Colonic mucosa (tissue), 4 donors: ENCODE results near the gene CDCA4. TPM values are rescaled to one million over a fixed set of nuclear protein-coding genes. Genes with fewer than 3 reads are reported as not detected.

Experiments
- DNase-seq: peaks from one replicate; pipeline ENCODE4 v3.0.0-alpha.2; 2020
- H3K27ac ChIP-seq: fragments of 200-600 bp; one replicate; pipeline ENCODE4 v1.8.0; 2021
- H3K27me3 ChIP-seq: fragments of 200-600 bp; one replicate; pipeline ENCODE4 v1.8.0; 2021
- H3K36me3 ChIP-seq: fragments of 200-600 bp; one replicate; pipeline ENCODE4 v1.8.0; 2021
- H3K4me1 ChIP-seq: fragments of 200-600 bp; one replicate; pipeline ENCODE4 v1.8.0; 2021; ENCODE audit warnings: mild to moderate bottlenecking
- H3K4me3 ChIP-seq: fragments of 200-600 bp; one replicate; pipeline ENCODE4 v1.8.0; 2021
- H3K9ac ChIP-seq, 2 donors: one replicate each; pipeline ENCODE4 v1.7.0; 2013; ENCODE audit warnings: control low read depth in 2 of 2, low read depth in 2 of 2, low read length in 2 of 2
- H3K9me3 ChIP-seq: fragments of 200-600 bp; one replicate; pipeline ENCODE4 v1.8.0; 2021
- CTCF ChIP-seq: fragments of 200-600 bp; IDR thresholded peaks from one replicate; pipeline ENCODE4 v1.8.0; 2022; ENCODE audit warnings: antibody characterized with exemption, mild to moderate bottlenecking
- intact Hi-C: fragments of 100-400 bp; cut with DNase I; formaldehyde crosslinking; loops from one replicate; pipeline ENCODE4 v1.14.1; 2022
- total RNA-seq, 2 donors: library from RNA; stranded (reverse); fragmentation: NEBNext Ultra II Directional in 1 of 2; extraction: Animal tissue kit (Norgen Biotek cat#: 25700) in 1 of 2; gene quantifications; one replicate each; pipeline ENCODE4 v1.2.1, GENCODE V29; 2021
- donor health status: healthy.
- donor health status: DM: no; HTN: no; CAD: no.
- donor health status: DM: no; HTN: no; CAD: no.

CDCA4 gene
- total RNA-seq, 2 donors from 2014 or later = 8.3 to 16.3 TPM

GRCh38 chr14:104983231-104983721, 37.6 kb downstream of the CDCA4 start:
- no peak for TF ChIP-seq CTCF

GRCh38 chr14:104982548-104983230, 38.2 kb downstream of the CDCA4 start:
- Histone ChIP-seq H3K4me1 (peaks cover 8% of the 10 kb centered on the region), H3K27ac (no peak overlapping the region), H3K27me3 (peaks cover 8% of the 10 kb centered on the region), H3K9me3 (no peaks in the 10 kb centered on the region), H3K9ac (no peak overlapping the region), H3K4me3 (no peak overlapping the region), H3K36me3 (no peaks in the 10 kb centered on the region)
- DNase-seq = no peak
- TF ChIP-seq CTCF = no peak
- intact Hi-C loops = loop anchor here (5.0 kb wide), 1 partner anchor 35 kb away; no protein-coding TSS in a partner anchor

More at GRCh38 chr14:104983231-104983721, 37.6 kb downstream of the CDCA4 start:
- Histone ChIP-seq H3K9ac (no peak overlapping the region), H3K36me3 (no peaks in the 10 kb centered on the region), H3K27me3 (peaks cover 7% of the 10 kb centered on the region), H3K9me3 (no peaks in the 10 kb centered on the region), H3K27ac (no peak overlapping the region), H3K4me1 (peaks cover 5% of the 10 kb centered on the region), H3K4me3 (no peak overlapping the region)
- DNase-seq = no peak
- intact Hi-C loops = loop anchor here (5.0 kb wide), 1 partner anchor 34 kb away; no protein-coding TSS in a partner anchor

GRCh38 chr14:104981699-104982541, 39.0 kb downstream of the CDCA4 start:
- Histone ChIP-seq H3K4me1 (peaks cover 15% of the 10 kb centered on the region), H3K27ac (no peak overlapping the region), H3K36me3 (no peaks in the 10 kb centered on the region), H3K9me3 (no peaks in the 10 kb centered on the region), H3K9ac (no peak overlapping the region), H3K4me3 (no peak overlapping the region), H3K27me3 (peaks cover 16% of the 10 kb centered on the region)
- no peak for TF ChIP-seq CTCF
- intact Hi-C loops = loop anchor here (5.0 kb wide), 1 partner anchor 35 kb away; no protein-coding TSS in a partner anchor
- no peak for DNase-seq

- peaks cover 16% of the 10 kb centered on the region for H3K4me1 ChIP-seq
- no peak for TF ChIP-seq CTCF
- peaks cover 22% of the 10 kb centered on the region for H3K27me3 ChIP-seq
- no peak overlapping the region for H3K27ac ChIP-seq
- no peak overlapping the region for H3K4me3 ChIP-seq
- DNase-seq = peak; percentile 16
- H3K9me3 ChIP-seq = no peaks in the 10 kb centered on the region
- H3K36me3 ChIP-seq = no peaks in the 10 kb centered on the region
- H3K9ac ChIP-seq = no peak overlapping the region
- intact Hi-C loops = loop anchor here (5.0 kb wide), 1 partner anchor 36 kb away; no protein-coding TSS in a partner anchor
These were observed 40.0 kb downstream of the CDCA4 start for GRCh38 chr14:104980611-104981531.
